Activated CD4-positive, alpha-beta memory T cell treated with anti-CD3 and anti-CD28 coated beads for 36 hours (primary cell): ENCODE data around the gene TCP10L. TPM values are rescaled to one million over a fixed set of nuclear protein-coding genes. Genes with fewer than 3 reads are reported as not detected.
"Not testable (repeated sequence)": the region's sequence is repeated elsewhere in the genome, so short reads cannot be mapped to it uniquely, and the experiment has no call there.

ENCODE experiments used
- CTCF ChIA-PET: fragments of 350-600 bp; sonication (Branson Sonifier 250); formaldehyde crosslinking; loops from one replicate; lab custom pipeline; 2021; ENCODE audit warnings: antibody characterized with exemption, inconsistent platforms; lab: Charles Lee
- POLR2A ChIA-PET: fragments of 350-600 bp; sonication (Branson Sonifier 250); formaldehyde crosslinking; loops from one replicate; lab custom pipeline; 2021; ENCODE audit warnings: antibody characterized with exemption; lab: Charles Lee
- DNase-seq: peaks from one replicate; pipeline ENCODE4 v3.0.0-alpha.2; 2020
- H3K27ac Mint-ChIP-seq: one replicate; pipeline ENCODE4 v1.8.0; 2021; ENCODE audit warnings: mixed read lengths
- H3K27me3 Mint-ChIP-seq: one replicate; pipeline ENCODE4 v1.8.0; 2021; ENCODE audit warnings: mixed read lengths
- H3K36me3 Mint-ChIP-seq: one replicate; pipeline ENCODE4 v1.8.0; 2021; ENCODE audit warnings: mixed read lengths
- H3K4me1 Mint-ChIP-seq: one replicate; pipeline ENCODE4 v1.8.0; 2021; ENCODE audit warnings: low read depth, mixed read lengths
- H3K4me3 Mint-ChIP-seq: one replicate; pipeline ENCODE4 v1.8.0; 2021; ENCODE audit warnings: mild to moderate bottlenecking, mixed read lengths
- H3K9me3 Mint-ChIP-seq: one replicate; pipeline ENCODE4 v1.8.0; 2021; ENCODE audit warnings: mixed read lengths
- intact Hi-C: fragments of 100-400 bp; cut with micrococcal nuclease; formaldehyde crosslinking; loops from one replicate; pipeline ENCODE4 v1.15.1; 2023
- total RNA-seq, 2 experiments: library from RNA; stranded (reverse); gene quantifications; one replicate each; pipeline ENCODE4 v1.2.3, GENCODE V29; 2021

The TCP10L gene
- total RNA-seq, 2 experiments from 2014 or later = 0.50 to 0.65 TPM

DNA sequence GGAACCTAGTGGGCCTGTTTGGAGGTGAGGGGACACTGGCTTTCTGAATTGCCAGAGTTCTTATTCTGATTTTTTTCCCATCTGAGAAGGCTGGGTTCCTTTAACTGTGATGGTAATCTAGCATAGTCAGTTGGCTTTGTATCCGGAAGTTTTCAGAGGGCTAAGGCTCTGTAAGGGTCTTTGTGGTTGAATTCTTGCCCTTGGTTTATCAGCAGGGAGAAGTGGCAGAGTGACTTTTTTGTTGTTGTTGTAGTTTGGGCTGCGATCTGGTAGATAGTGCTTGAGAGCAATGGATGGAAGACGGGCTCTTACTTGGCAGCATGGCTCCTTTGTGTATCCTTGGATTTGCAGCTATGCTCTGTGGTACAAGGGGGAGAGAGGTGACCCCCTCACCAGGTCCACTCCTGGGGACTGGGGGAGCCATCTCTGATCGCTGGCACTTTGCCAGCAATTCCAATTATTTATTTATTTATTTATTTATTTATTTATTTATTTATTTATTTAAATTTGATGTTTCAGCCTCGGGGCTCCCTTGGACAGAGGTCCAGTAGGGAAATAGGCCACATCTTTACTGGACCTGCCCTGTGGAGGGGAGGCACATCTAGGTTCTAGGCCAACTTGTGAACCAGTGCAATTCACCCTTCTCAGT is 18.5 kb downstream of the TCP10L start:
- POLR2A ChIA-PET = no interaction called here
- intact Hi-C loops = loop anchor here (5.0 kb wide), 2 partner anchors 35 to 75 kb away; no protein-coding TSS in a partner anchor

DNA sequence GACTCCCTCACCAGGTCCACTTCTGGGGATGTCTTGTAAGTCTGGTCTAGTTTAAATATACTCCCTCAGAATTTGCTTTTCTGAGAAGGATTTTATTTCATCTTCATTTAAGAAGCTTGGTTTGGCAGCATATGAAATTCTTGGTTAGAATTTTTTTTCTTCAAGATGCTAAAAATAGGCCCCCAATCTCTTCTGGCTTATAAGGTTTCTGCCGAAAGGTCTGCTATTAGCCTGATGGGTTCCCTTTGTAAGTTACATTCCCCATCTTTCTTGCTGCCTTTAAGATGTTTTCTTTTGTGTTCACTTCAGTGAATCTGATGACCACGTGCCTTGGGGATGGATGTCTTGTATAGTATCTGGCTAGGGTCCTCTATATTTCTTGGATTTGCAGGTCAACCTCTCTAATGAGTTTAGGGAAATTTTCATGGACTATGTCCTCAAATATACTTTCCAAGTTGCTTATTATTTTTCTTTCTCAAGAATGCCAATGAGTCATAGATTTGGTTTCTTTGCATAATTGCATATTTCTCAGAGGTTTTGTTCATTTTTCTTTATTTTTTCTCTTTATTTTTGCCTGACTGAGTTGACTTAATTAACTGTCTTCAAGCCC is 19.4 kb downstream of the TCP10L start:
- Mint-ChIP-seq H3K4me3 (no peak overlapping the region), H3K4me1 (peaks cover 16% of the 10 kb centered on the region), H3K9me3 (peaks cover 13% of the 10 kb centered on the region), H3K27me3 (no peaks in the 10 kb centered on the region), H3K27ac (no peak overlapping the region), H3K36me3 (peaks cover 3% of the 10 kb centered on the region)
- intact Hi-C loops = loop anchor here (5.0 kb wide), 2 partner anchors 36 to 74 kb away; no protein-coding TSS in a partner anchor
- no peak for DNase-seq
- CTCF ChIA-PET = no interaction called here
- POLR2A ChIA-PET = no interaction called here

More for the DNA sequence above, 18.5 kb downstream of the TCP10L start:
- peaks cover 16% of the 10 kb centered on the region for H3K4me1 Mint-ChIP-seq
- no peak overlapping the region for H3K4me3 Mint-ChIP-seq
- no peak for DNase-seq
- H3K9me3 Mint-ChIP-seq = peaks cover 13% of the 10 kb centered on the region
- no peak overlapping the region for H3K27ac Mint-ChIP-seq
- no peaks in the 10 kb centered on the region for H3K27me3 Mint-ChIP-seq
- CTCF ChIA-PET = interaction anchor here (3.9 kb wide), 1 partner anchor 164 kb away, joined by 43 read pairs; no protein-coding TSS in a partner anchor
- peaks cover 3% of the 10 kb centered on the region for H3K36me3 Mint-ChIP-seq

GRCh38 chr21:32562915-32563314 is 22.4 kb downstream of the TCP10L start:
- Mint-ChIP-seq H3K4me1 (no peaks in the 10 kb centered on the region), H3K27me3 (no peaks in the 10 kb centered on the region), H3K9me3 (peaks cover 13% of the 10 kb centered on the region), H3K36me3 (peaks cover 3% of the 10 kb centered on the region), H3K4me3 (no peak overlapping the region), H3K27ac (no peak overlapping the region)
- intact Hi-C loops = no loop called here
- POLR2A ChIA-PET = no interaction called here
- CTCF ChIA-PET = no interaction called here
- DNase-seq = no peak

DNA sequence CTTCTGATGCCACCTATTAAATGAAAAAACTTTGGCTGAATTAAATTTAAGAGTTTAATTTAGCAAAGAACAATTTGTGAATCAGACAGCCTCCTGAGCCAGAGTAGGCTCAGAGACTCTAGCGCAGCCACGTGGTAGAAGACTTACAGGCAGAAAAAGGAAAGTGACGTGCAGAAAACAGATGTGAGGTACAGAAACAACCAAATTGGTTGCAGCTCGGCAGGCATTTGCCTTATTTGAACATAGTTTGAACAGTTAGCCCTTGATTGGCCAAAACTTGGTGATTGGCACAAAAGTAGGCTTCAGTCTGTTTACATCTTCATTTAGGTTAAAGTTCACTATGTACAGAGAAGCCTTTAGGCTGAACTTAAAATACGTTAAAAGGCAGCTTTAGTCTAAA is 22.9 kb downstream of the TCP10L start:
- no peaks in the 10 kb centered on the region for H3K4me1 Mint-ChIP-seq
- no peak overlapping the region for H3K27ac Mint-ChIP-seq
- DNase-seq = no peak
- peaks cover 3% of the 10 kb centered on the region for H3K36me3 Mint-ChIP-seq
- CTCF ChIA-PET = interaction anchor here (0.9 to 3.6 kb wide), 2 partner anchors 8 to 38 kb away, joined by 3 to 18 read pairs; no protein-coding TSS in a partner anchor
- POLR2A ChIA-PET = no interaction called here
- H3K9me3 Mint-ChIP-seq = peaks cover 13% of the 10 kb centered on the region
- no peak overlapping the region for H3K4me3 Mint-ChIP-seq
- H3K27me3 Mint-ChIP-seq = no peaks in the 10 kb centered on the region
- intact Hi-C loops = no loop called here

DNA sequence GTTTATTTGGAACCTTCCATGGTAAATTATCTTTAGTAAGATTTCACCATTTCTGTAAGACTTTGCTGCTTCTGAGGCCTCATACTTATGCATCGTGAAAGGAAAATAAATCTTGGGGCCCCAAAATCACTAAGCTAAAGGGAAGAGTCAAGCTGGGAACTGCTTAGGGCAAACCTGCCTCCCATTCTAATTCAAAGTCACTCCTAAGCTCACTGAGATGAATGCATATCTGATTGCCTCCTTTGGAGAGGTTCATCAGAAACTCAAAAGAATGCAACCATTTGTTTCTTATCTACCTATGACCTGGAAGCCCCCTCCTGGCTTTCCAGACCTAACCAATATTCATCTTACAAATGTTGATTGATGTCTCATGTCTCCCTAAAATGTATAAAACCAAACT is 23.8 kb downstream of the TCP10L start:
- H3K27ac Mint-ChIP-seq, H3K4me1 Mint-ChIP-seq, H3K4me3 Mint-ChIP-seq, H3K27me3 Mint-ChIP-seq, POLR2A ChIA-PET, intact Hi-C loops, H3K36me3 Mint-ChIP-seq, DNase-seq: not testable (repeated sequence)
- CTCF ChIA-PET = interaction anchor here (0.9 to 3.6 kb wide), 2 partner anchors 8 to 39 kb away, joined by 3 to 18 read pairs; no protein-coding TSS in a partner anchor
- peaks cover 13% of the 10 kb centered on the region for H3K9me3 Mint-ChIP-seq

DNA sequence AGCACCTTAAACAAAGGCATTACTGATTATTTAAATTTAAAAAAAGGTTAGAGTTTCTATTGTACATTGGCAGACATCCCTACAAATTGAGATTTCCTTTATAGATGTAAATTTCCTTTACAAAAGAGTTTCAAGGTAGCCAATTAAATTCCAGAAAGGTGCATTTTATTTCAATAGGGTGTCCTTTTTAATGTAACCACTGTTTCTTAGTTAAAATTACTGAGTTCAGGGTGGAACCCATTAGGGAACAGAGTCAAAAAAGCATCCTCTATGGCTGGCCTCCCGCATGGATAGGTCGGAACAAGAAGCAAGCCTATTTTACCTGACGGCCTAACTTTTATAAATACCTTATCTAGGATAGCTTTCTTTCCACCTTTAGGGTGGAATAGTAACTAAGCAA is 24.4 kb downstream of the TCP10L start:
- H3K27ac Mint-ChIP-seq = no peak overlapping the region
- no peaks in the 10 kb centered on the region for H3K27me3 Mint-ChIP-seq
- H3K9me3 Mint-ChIP-seq = peaks cover 13% of the 10 kb centered on the region
- POLR2A ChIA-PET = no interaction called here
- no peak overlapping the region for H3K4me3 Mint-ChIP-seq
- DNase-seq = no peak
- intact Hi-C loops = no loop called here
- H3K4me1 Mint-ChIP-seq = no peaks in the 10 kb centered on the region
- CTCF ChIA-PET = interaction anchor here (0.9 to 3.6 kb wide), 2 partner anchors 9 to 174 kb away, joined by 3 to 18 read pairs; no protein-coding TSS in a partner anchor
- no peaks in the 10 kb centered on the region for H3K36me3 Mint-ChIP-seq

GRCh38 chr21:32559006-32559610 is 26.2 kb downstream of the TCP10L start:
- ChIA-PET CTCF (interaction anchor here (3.6 kb wide), 1 partner anchor 11 kb away, joined by 18 read pairs; no protein-coding TSS in a partner anchor), POLR2A (no interaction called here)
- H3K4me1 Mint-ChIP-seq = no peaks in the 10 kb centered on the region
- intact Hi-C loops = no loop called here
- H3K9me3 Mint-ChIP-seq = no peaks in the 10 kb centered on the region
- H3K36me3 Mint-ChIP-seq = no peaks in the 10 kb centered on the region
- H3K27me3 Mint-ChIP-seq = no peaks in the 10 kb centered on the region
- no peak for DNase-seq
- H3K27ac Mint-ChIP-seq = no peak overlapping the region
- no peak overlapping the region for H3K4me3 Mint-ChIP-seq

DNA sequence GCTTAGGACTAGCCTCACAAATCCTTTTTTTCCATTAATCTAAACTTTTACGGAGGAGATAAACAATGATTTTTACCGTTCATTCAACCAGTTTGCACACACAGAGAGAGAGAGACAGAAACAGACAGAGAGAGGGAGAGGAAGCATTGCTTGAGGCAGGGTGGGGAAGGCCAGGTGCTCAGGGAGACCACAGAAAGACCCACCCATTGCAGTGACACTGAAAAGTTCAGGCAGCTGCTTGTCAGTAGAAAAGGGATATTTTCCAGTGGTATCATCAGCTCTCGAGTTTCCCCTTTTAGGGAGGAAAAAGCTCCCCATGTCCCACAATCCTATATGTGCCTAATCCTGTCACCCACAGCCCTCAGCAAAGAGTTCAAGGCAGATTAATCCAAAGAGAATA is 27.2 kb downstream of the TCP10L start:
- H3K27ac Mint-ChIP-seq = no peak overlapping the region
- intact Hi-C loops = no loop called here

DNA sequence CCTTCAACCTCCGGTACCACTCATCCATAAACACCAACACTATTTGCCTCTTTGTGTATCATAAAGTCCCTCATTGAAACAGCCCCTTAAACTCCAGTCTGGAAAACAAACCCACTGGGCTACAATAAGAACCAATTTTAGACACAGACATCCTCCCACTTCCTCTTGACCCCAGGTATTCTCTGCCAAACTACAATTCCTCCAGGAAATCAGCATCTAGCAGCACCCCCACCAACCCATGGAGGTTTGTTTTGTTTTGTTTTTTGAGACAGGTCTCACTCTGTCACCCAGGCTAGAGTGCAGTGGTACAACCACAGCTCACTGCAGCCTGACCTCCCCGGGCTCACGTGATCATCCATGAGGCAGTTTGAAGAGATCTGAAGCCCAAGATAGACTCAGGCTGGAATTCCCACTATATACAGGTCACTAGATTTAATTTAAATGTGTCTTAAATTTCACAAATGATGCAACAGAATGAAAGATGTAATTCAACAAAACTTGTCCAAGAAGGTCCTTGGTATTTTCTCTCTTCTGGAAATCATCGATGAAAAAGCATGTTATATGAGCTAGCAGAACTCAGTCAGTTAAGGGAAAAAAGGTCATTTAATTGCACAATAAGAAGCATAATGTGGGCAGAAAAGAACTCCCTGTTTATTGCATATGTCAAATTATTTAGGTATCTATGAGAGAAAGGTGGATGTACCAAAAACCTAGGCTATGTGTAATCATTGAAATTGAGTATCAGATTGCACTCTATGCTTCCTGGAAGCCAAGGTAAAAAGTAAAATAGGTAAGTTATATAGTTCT is 30.3 kb downstream of the TCP10L start:
- H3K4me1 Mint-ChIP-seq = no peaks in the 10 kb centered on the region
- no peak for DNase-seq
- no peak overlapping the region for H3K4me3 Mint-ChIP-seq
- ChIA-PET CTCF (no interaction called here), POLR2A (no interaction called here)
- H3K27ac Mint-ChIP-seq = no peak overlapping the region
- H3K9me3 Mint-ChIP-seq = no peaks in the 10 kb centered on the region
- H3K36me3 Mint-ChIP-seq = no peaks in the 10 kb centered on the region
- intact Hi-C loops = no loop called here
- H3K27me3 Mint-ChIP-seq = no peaks in the 10 kb centered on the region

More for the DNA sequence above, 27.2 kb downstream of the TCP10L start:
- Mint-ChIP-seq H3K4me3 (no peak overlapping the region), H3K36me3 (no peaks in the 10 kb centered on the region), H3K4me1 (no peaks in the 10 kb centered on the region), H3K27me3 (no peaks in the 10 kb centered on the region), H3K9me3 (no peaks in the 10 kb centered on the region)
- CTCF ChIA-PET = no interaction called here
- no peak for DNase-seq
- POLR2A ChIA-PET = no interaction called here

GRCh38 chr21:32549886-32550285 is 35.4 kb downstream of the TCP10L start:
- intact Hi-C loops = no loop called here
- POLR2A ChIA-PET = no interaction called here
- Mint-ChIP-seq H3K9me3 (no peaks in the 10 kb centered on the region), H3K36me3 (no peaks in the 10 kb centered on the region), H3K27me3 (no peaks in the 10 kb centered on the region), H3K4me3 (no peak overlapping the region), H3K4me1 (no peaks in the 10 kb centered on the region), H3K27ac (no peak overlapping the region)
- CTCF ChIA-PET = no interaction called here
- no peak for DNase-seq

- H3K36me3 Mint-ChIP-seq = no peaks in the 10 kb centered on the region
- no peaks in the 10 kb centered on the region for H3K4me1 Mint-ChIP-seq
- H3K27me3 Mint-ChIP-seq = no peaks in the 10 kb centered on the region
- no peaks in the 10 kb centered on the region for H3K9me3 Mint-ChIP-seq
- intact Hi-C loops = no loop called here
- ChIA-PET POLR2A (no interaction called here), CTCF (interaction anchor here (0.6 kb wide), 1 partner anchor 51 kb away, joined by 3 read pairs; no protein-coding TSS in a partner anchor)
- H3K27ac Mint-ChIP-seq = no peak overlapping the region
- DNase-seq = no peak
- H3K4me3 Mint-ChIP-seq = no peak overlapping the region
Measured at GRCh38 chr21:32549440-32549839, 35.9 kb downstream of the TCP10L start.

- no peaks in the 10 kb centered on the region for H3K27me3 Mint-ChIP-seq
- no peak overlapping the region for H3K27ac Mint-ChIP-seq
- H3K9me3 Mint-ChIP-seq = no peaks in the 10 kb centered on the region
- no peaks in the 10 kb centered on the region for H3K4me1 Mint-ChIP-seq
- ChIA-PET POLR2A (no interaction called here), CTCF (interaction anchor here (0.6 kb wide), 1 partner anchor 52 kb away, joined by 3 read pairs; no protein-coding TSS in a partner anchor)
- no peaks in the 10 kb centered on the region for H3K36me3 Mint-ChIP-seq
- no peak for DNase-seq
- intact Hi-C loops = no loop called here
- no peak overlapping the region for H3K4me3 Mint-ChIP-seq
Measured at GRCh38 chr21:32548978-32549377, 36.3 kb downstream of the TCP10L start.
